GM12878 (cell line): ENCODE data around the gene ARHGAP15. TPM values are rescaled to one million over a fixed set of nuclear protein-coding genes. Genes with fewer than 3 reads are reported as not detected.

Experiments used
- ATAC-seq: fragments of 200-7000 bp; cut with Tn5 transposase; 3 replicates; pipeline ENCODE4 v1.9.1; 2020; ENCODE audit warnings: mild to moderate bottlenecking, moderate library complexity
- BruUV-seq: library from RNA; stranded (reverse); fragments of 400-500 nt; replicated peaks from 2 replicates; lab custom pipeline; 2021; lab: Mats Ljungman, UMichigan
- CTCF ChIA-PET: fragments of 300-600 bp; sonication (Branson Sonifier 250); formaldehyde crosslinking; extraction: SDS; loops from one replicate; lab custom pipeline; 2021; ENCODE audit warnings: inconsistent platforms; lab: Yijun Ruan, JAX
- POLR2A ChIA-PET: fragments of 350-600 bp; formaldehyde crosslinking; extraction: SDS; loops from one replicate; lab custom pipeline; 2021; ENCODE audit warnings: inconsistent platforms; lab: Charles Lee
- RAD21 ChIA-PET: fragments of 300-600 bp; sonication (Branson Sonifier 250); formaldehyde crosslinking; loops from one replicate; lab custom pipeline; 2023; ENCODE audit warnings: antibody characterized with exemption; ENCODE audit not compliant: unreplicated experiment; lab: Charles Lee
- SMC1A ChIA-PET: fragments of 300-600 bp; sonication (Branson Sonifier 250); formaldehyde crosslinking; loops from one replicate; lab custom pipeline; 2023; ENCODE audit not compliant: unreplicated experiment, uncharacterized antibody; lab: Charles Lee
- DNase-seq: peaks from one replicate; pipeline ENCODE4 v3.0.0-alpha.2; 2011; ENCODE audit warnings: low read depth, low spot score
- FAIRE-seq: peaks from 3 replicates; lab custom pipeline; 2011; peaks lifted over from hg19 to GRCh38; lab: Jason Lieb, UNC
- H2AFZ ChIP-seq: 2 replicates; pipeline ENCODE4 v1.6.0; 2011; ENCODE audit warnings: low read depth, low read length, control low read depth; ENCODE audit not compliant: control insufficient read depth
- H3K27ac ChIP-seq: 2 replicates; pipeline ENCODE4 v1.5.1; 2011; ENCODE audit warnings: control low read depth; ENCODE audit not compliant: control insufficient read depth, insufficient read depth
- H3K27me3 ChIP-seq, 2 experiments: replicated peaks in 1 of 2; 2 replicates each; pipeline versions ENCODE4 v1.6.0 to v1.6.1; 2011; ENCODE audit warnings: low read length in 1 of 2; ENCODE audit not compliant: control insufficient read depth in 2 of 2, insufficient read depth in 2 of 2
- H3K36me3 ChIP-seq, 2 experiments: 2 replicates each; pipeline ENCODE4 v1.5.1; 2011; ENCODE audit warnings: low read length in 1 of 2; ENCODE audit not compliant: control insufficient read depth in 2 of 2, insufficient read depth in 2 of 2
- H3K4me1 ChIP-seq: 2 replicates; pipeline ENCODE4 v1.6.1; 2011; ENCODE audit warnings: mild to moderate bottlenecking, low read length, moderate library complexity, mixed read lengths; ENCODE audit not compliant: control insufficient read depth, insufficient read depth
- H3K4me2 ChIP-seq: 2 replicates; pipeline ENCODE4 v1.6.0; 2011; ENCODE audit warnings: control low read depth; ENCODE audit not compliant: control insufficient read depth, insufficient read depth
- H3K4me3 ChIP-seq: fragments of 200-600 bp; sonication (generic); 2 replicates; pipeline ENCODE4 v1.5.1; 2016
- H3K79me2 ChIP-seq: 2 replicates; pipeline ENCODE4 v1.6.0; 2011; ENCODE audit warnings: low read length; ENCODE audit not compliant: control insufficient read depth, insufficient read depth
- H3K9ac ChIP-seq: 2 replicates; pipeline ENCODE4 v1.8.0; 2011; ENCODE audit warnings: low read length, control low read depth, mixed read lengths; ENCODE audit not compliant: control insufficient read depth, insufficient read depth
- H3K9me3 ChIP-seq: replicated peaks from 3 replicates; pipeline ENCODE4 v1.5.1; 2011; ENCODE audit warnings: mild to moderate bottlenecking, low read length; ENCODE audit not compliant: control insufficient read depth, insufficient read depth
- H4K20me1 ChIP-seq: 2 replicates; pipeline ENCODE4 v1.6.0; 2011; ENCODE audit not compliant: control insufficient read depth, insufficient read depth
- CBX5 ChIP-seq: sonication (generic); IDR thresholded peaks from 2 replicates; pipeline ENCODE4 v1.6.1; 2016; ENCODE audit warnings: low read depth, moderate library complexity, mild to moderate bottlenecking, inconsistent platforms
- FOXK2 ChIP-seq: fragments of 450-650 bp; IDR thresholded peaks from 2 replicates; pipeline ENCODE4 v1.6.1; 2017; ENCODE audit warnings: mild to moderate bottlenecking, moderate library complexity
- RBBP5 ChIP-seq: fragments of 200-600 bp; sonication (generic); conservative IDR thresholded peaks from 2 replicates; pipeline ENCODE4 v1.6.1; 2016
- SIN3A ChIP-seq: IDR thresholded peaks from 2 replicates; pipeline ENCODE4 v1.6.1; 2012; ENCODE audit warnings: low read depth, low read length, improper control_type of control experiment
- SMC3 ChIP-seq: IDR thresholded peaks from 2 replicates; pipeline ENCODE4 v1.6.1; 2011; ENCODE audit warnings: low read length, improper control_type of control experiment, borderline replicate concordance
- ZBED1 ChIP-seq: IDR thresholded peaks from 2 replicates; pipeline ENCODE4 v1.6.1; 2016; ENCODE audit warnings: borderline replicate concordance
- WGBS: methylation state at CpG from one replicate; pipeline ENCODE4 v1.1.6; 2016; ENCODE audit warnings: low lambda C conversion rate; ENCODE audit not compliant: insufficient replicate concordance, insufficient coverage; ENCODE audit errors: missing lambda C conversion rate; 5-methylcytosine and 5-hydroxymethylcytosine counted together
- in situ Hi-C: fragments of 300-500 bp; cut with MboI; formaldehyde crosslinking; loops from 9 replicates; pipeline ENCODE4 v1.14.3; 2018; ENCODE audit warnings: mixed read lengths
- intact Hi-C: fragments of 100-400 bp; cut with micrococcal nuclease; formaldehyde crosslinking; loops from one replicate; pipeline ENCODE4 v1.14.2; 2022; ENCODE audit not compliant: unreplicated experiment
- polyA plus RNA-seq, 11 experiments: library from polyadenylated mRNA; depleted of rRNA in 4 of 11; unstranded in 6 of 11; stranded (reverse) in 5 of 11; fragments of >200 nt; fragmentation: Nextera tagmentation in 4 of 11; fragmentation: Illumina TruSeq in 1 of 11; extraction: Ambion mirVana in 4 of 11; extraction: Trizol in 1 of 11; gene quantifications; 1 replicate in 1 of 11; 2 replicates in 10 of 11; pipeline versions ENCODE4 v1.2.1 to v1.2.3, GENCODE V29; 2011 to 2016; ENCODE audit warnings: inconsistent platforms in 2 of 11, missing spikeins in 2 of 11, low read depth in 1 of 11
- total RNA-seq, 4 experiments: library from RNA; depleted of rRNA in 3 of 4; stranded (reverse); fragments of >200 nt in 3 of 4; fragmentation: Illumina TruSeq in 1 of 4; extraction: Trizol in 1 of 4; gene quantifications; 2 replicates each; pipeline versions ENCODE4 v1.2.1 to v1.2.3, GENCODE V29; 2013 to 2021
- TF ChIP-seq, protein P1 (sequence below): fragments of 450-650 bp; IDR thresholded peaks from 2 replicates; pipeline ENCODE4 v1.6.1; 2014; ENCODE audit warnings: mild to moderate bottlenecking
- TF ChIP-seq, protein P2 (sequence below): fragments of 450-650 bp; IDR thresholded peaks from 2 replicates; pipeline ENCODE4 v1.6.1; 2017; ENCODE audit warnings: mild to moderate bottlenecking
- TF ChIP-seq, protein P3 (sequence below): fragments of 450-650 bp; IDR thresholded peaks from 2 replicates; pipeline ENCODE4 v1.6.1; 2016; ENCODE audit warnings: mild to moderate bottlenecking, moderate library complexity, borderline replicate concordance
- TF ChIP-seq, protein P4 (sequence below): IDR thresholded peaks from 2 replicates; pipeline ENCODE4 v1.6.1; 2012; ENCODE audit warnings: low read depth, low read length, improper control_type of control experiment

Gene ARHGAP15
- total and polyA plus RNA-seq, 10 of the 15 experiments (the other 5 are each of a cell fraction or from before 2014, with no cell fraction given) = 38.0 to 92.6 (median 66.7) TPM

DNA sequence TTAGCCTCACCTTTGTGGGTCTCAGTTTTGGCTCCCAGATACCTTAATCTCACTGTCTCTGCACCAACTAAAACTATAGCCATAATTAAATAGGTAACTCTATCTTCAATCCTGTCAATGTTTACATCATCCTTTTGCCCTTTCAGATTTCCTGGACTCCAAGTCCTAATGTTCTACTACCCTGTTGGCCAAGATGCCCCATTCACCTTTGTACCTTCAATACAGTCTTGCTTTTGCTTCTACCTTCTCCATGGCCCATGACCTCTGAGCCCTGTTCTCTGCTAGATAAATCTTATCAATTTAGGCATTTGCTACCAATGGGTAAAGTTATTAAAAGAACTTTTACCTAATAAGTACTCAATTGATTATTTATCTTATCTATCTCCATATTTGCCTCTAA, 635.5 kb downstream of the ARHGAP15 start:
- in situ Hi-C loops (no loop called here), intact Hi-C loops (no loop called here)
- DNase-seq (no peak), FAIRE-seq (no peak)
- SMC1A ChIA-PET = interaction anchor here (1.3 kb wide), 1 partner anchor 12 kb away, joined by 6 read pairs; no protein-coding TSS in a partner anchor
- Histone ChIP-seq H3K27me3 (no peaks in the 10 kb centered on the region), H3K36me3 (peaks cover 0 to 2% of the 10 kb centered on the region in 2 experiments; a peak in 2 of 4 replicates), H3K27ac (no peak overlapping the region), H3K9ac (no peak overlapping the region), H3K79me2 (no peaks in the 10 kb centered on the region), H3K4me1 (no peaks in the 10 kb centered on the region)
- POLR2A ChIA-PET = no interaction called here
- TF ChIP-seq, protein P1, sequence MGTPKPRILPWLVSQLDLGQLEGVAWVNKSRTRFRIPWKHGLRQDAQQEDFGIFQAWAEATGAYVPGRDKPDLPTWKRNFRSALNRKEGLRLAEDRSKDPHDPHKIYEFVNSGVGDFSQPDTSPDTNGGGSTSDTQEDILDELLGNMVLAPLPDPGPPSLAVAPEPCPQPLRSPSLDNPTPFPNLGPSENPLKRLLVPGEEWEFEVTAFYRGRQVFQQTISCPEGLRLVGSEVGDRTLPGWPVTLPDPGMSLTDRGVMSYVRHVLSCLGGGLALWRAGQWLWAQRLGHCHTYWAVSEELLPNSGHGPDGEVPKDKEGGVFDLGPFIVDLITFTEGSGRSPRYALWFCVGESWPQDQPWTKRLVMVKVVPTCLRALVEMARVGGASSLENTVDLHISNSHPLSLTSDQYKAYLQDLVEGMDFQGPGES = no peak
- TF ChIP-seq RBBP5 = no peak
- TF ChIP-seq, all 136 proteins: peak for 0
- Histone ChIP-seq H3K9me3 (no peaks in the 10 kb centered on the region), H3K4me3 (no peak overlapping the region), H3K4me2 (no peak overlapping the region), H2AFZ (no peak overlapping the region), H4K20me1 (no peaks in the 10 kb centered on the region)
- no TSS peak for BruUV-seq
- CTCF ChIA-PET = no interaction called here
- ATAC-seq = no peak
- RAD21 ChIA-PET = no interaction called here

DNA sequence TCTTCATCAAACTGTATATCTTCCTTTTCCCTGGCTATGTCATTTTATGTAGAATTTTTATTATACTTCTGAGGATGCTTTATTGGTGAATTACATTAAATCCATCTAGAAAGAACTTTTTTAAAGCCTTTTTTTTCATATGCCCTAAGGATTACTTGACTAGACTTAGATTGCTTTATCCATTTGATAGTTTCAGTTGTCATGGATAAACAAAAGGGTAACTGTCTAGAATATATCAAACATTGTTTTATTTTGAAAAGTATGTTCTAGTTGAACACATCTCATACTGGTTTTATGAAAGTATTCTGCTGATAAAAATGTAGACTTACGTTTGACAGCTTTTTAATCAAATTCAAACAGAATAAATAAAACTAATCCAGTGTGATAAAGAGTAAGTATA, 639.8 kb downstream of the ARHGAP15 start:
- no peak overlapping the region for H3K27ac ChIP-seq
- H3K9ac ChIP-seq = no peak overlapping the region
- H4K20me1 ChIP-seq = no peaks in the 10 kb centered on the region
- intact Hi-C loops = no loop called here
- ChIA-PET SMC1A (no interaction called here), POLR2A (no interaction called here), RAD21 (no interaction called here), CTCF (no interaction called here)
- H3K27me3 ChIP-seq = no peaks in the 10 kb centered on the region
- no peaks in the 10 kb centered on the region for H3K79me2 ChIP-seq
- H3K9me3 ChIP-seq = no peaks in the 10 kb centered on the region
- WGBS = 95% methylated on average over 1 of the region's 1 CpG
- no peak overlapping the region for H2AFZ ChIP-seq
- in situ Hi-C loops = no loop called here
- no peak overlapping the region for H3K4me2 ChIP-seq
- DNase-seq (no peak), ATAC-seq (no peak), FAIRE-seq (no peak)
- BruUV-seq = no TSS peak
- H3K4me3 ChIP-seq = no peak overlapping the region
- H3K4me1 ChIP-seq = no peaks in the 10 kb centered on the region
- H3K36me3 ChIP-seq = peaks cover 0 to 2% of the 10 kb centered on the region in 2 experiments; a peak in 2 of 4 replicates
- no peak for TF ChIP-seq CBX5
- no peak for TF ChIP-seq ZBED1
- no peak for TF ChIP-seq SMC3
- TF ChIP-seq, protein P2, sequence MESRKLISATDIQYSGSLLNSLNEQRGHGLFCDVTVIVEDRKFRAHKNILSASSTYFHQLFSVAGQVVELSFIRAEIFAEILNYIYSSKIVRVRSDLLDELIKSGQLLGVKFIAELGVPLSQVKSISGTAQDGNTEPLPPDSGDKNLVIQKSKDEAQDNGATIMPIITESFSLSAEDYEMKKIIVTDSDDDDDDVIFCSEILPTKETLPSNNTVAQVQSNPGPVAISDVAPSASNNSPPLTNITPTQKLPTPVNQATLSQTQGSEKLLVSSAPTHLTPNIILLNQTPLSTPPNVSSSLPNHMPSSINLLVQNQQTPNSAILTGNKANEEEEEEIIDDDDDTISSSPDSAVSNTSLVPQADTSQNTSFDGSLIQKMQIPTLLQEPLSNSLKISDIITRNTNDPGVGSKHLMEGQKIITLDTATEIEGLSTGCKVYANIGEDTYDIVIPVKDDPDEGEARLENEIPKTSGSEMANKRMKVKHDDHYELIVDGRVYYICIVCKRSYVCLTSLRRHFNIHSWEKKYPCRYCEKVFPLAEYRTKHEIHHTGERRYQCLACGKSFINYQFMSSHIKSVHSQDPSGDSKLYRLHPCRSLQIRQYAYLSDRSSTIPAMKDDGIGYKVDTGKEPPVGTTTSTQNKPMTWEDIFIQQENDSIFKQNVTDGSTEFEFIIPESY = no peak
- no peak for TF ChIP-seq SIN3A
- no peak for TF ChIP-seq FOXK2
- TF ChIP-seq, protein P3, sequence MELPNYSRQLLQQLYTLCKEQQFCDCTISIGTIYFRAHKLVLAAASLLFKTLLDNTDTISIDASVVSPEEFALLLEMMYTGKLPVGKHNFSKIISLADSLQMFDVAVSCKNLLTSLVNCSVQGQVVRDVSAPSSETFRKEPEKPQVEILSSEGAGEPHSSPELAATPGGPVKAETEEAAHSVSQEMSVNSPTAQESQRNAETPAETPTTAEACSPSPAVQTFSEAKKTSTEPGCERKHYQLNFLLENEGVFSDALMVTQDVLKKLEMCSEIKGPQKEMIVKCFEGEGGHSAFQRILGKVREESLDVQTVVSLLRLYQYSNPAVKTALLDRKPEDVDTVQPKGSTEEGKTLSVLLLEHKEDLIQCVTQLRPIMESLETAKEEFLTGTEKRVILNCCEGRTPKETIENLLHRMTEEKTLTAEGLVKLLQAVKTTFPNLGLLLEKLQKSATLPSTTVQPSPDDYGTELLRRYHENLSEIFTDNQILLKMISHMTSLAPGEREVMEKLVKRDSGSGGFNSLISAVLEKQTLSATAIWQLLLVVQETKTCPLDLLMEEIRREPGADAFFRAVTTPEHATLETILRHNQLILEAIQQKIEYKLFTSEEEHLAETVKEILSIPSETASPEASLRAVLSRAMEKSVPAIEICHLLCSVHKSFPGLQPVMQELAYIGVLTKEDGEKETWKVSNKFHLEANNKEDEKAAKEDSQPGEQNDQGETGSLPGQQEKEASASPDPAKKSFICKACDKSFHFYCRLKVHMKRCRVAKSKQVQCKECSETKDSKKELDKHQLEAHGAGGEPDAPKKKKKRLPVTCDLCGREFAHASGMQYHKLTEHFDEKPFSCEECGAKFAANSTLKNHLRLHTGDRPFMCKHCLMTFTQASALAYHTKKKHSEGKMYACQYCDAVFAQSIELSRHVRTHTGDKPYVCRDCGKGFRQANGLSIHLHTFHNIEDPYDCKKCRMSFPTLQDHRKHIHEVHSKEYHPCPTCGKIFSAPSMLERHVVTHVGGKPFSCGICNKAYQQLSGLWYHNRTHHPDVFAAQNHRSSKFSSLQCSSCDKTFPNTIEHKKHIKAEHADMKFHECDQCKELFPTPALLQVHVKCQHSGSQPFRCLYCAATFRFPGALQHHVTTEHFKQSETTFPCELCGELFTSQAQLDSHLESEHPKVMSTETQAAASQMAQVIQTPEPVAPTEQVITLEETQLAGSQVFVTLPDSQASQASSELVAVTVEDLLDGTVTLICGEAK = no peak
- TF ChIP-seq, protein P4, sequence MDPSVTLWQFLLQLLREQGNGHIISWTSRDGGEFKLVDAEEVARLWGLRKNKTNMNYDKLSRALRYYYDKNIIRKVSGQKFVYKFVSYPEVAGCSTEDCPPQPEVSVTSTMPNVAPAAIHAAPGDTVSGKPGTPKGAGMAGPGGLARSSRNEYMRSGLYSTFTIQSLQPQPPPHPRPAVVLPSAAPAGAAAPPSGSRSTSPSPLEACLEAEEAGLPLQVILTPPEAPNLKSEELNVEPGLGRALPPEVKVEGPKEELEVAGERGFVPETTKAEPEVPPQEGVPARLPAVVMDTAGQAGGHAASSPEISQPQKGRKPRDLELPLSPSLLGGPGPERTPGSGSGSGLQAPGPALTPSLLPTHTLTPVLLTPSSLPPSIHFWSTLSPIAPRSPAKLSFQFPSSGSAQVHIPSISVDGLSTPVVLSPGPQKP = no peak
